HepG2 (cell line): ENCODE measurements around the gene TRMT2A. TPM values are rescaled to one million over a fixed set of nuclear protein-coding genes. Genes with fewer than 3 reads are reported as not detected.

ENCODE experiments used
- ATAC-seq: fragments of 200-7000 bp; cut with Tn5 transposase; 3 replicates; pipeline ENCODE4 v1.9.1; 2020; ENCODE audit warnings: mild to moderate bottlenecking, moderate library complexity
- BruUV-seq: library from RNA; stranded (reverse); fragments of 400-500 nt; replicated peaks from 2 replicates; lab custom pipeline; 2021; lab: Mats Ljungman, UMichigan
- CTCF ChIA-PET: fragments of 300-600 bp; formaldehyde crosslinking; extraction: SDS; loops from one replicate; lab custom pipeline; 2021; ENCODE audit warnings: low total read pairs, inconsistent platforms, low intra/inter-chr PET ratio; lab: Yijun Ruan, JAX
- POLR2A ChIA-PET: fragments of 350-600 bp; sonication (Branson Sonifier 250); formaldehyde crosslinking; loops from one replicate; lab custom pipeline; 2020; ENCODE audit warnings: antibody characterized with exemption, inconsistent platforms; lab: Yijun Ruan, JAX
- DNase-seq: peaks from one replicate; pipeline ENCODE4 v3.0.0-alpha.2; 2015; ENCODE audit warnings: low spot score
- FAIRE-seq: peaks from 3 replicates; lab custom pipeline; 2011; peaks lifted over from hg19 to GRCh38; lab: Jason Lieb, UNC
- H2AFZ ChIP-seq: one replicate; pipeline ENCODE4 v1.6.1; 2011; ENCODE audit warnings: low read length, inconsistent platforms
- H3K27ac ChIP-seq: fragments of 300-600 bp; 3 replicates; pipeline ENCODE4 v1.8.0; 2011; ENCODE audit warnings: mixed run types, mild to moderate bottlenecking, mixed read lengths, low read length, inconsistent platforms; ENCODE audit not compliant: insufficient read depth; ENCODE audit errors: extremely low read length
- H3K27me3 ChIP-seq, 2 experiments: fragments of 200-600 bp in 1 of 2; 2 replicates in 1 of 2; 3 replicates in 1 of 2; pipeline versions ENCODE4 v1.6.0 to v1.8.0; 2011; ENCODE audit warnings: low read length in 2 of 2, mild to moderate bottlenecking in 2 of 2, moderate library complexity in 2 of 2, inconsistent platforms in 1 of 2; ENCODE audit not compliant: insufficient read depth in 2 of 2, control insufficient read depth in 1 of 2
- H3K36me3 ChIP-seq, 2 experiments: fragments of 200-600 bp in 1 of 2; replicated peaks in 1 of 2; 2 replicates in 1 of 2; 3 replicates in 1 of 2; pipeline versions ENCODE4 v1.5.1 to v1.8.0; 2011; ENCODE audit warnings: low read length in 2 of 2, inconsistent platforms in 1 of 2; ENCODE audit not compliant: insufficient read depth in 2 of 2, control insufficient read depth in 1 of 2
- H3K4me1 ChIP-seq: 2 replicates; pipeline ENCODE4 v1.5.1; 2012; ENCODE audit warnings: low read length, inconsistent platforms; ENCODE audit not compliant: insufficient read depth
- H3K4me2 ChIP-seq: 2 replicates; pipeline ENCODE4 v1.6.0; 2011; ENCODE audit warnings: low read depth, low read length, inconsistent platforms
- H3K4me3 ChIP-seq, 3 experiments: fragments of 200-600 bp in 1 of 3; sonication (generic), shearing (Covaris generic) in 1 of 3; replicated peaks in 1 of 3; 2 replicates each; pipeline ENCODE4 v1.5.1; 2011 to 2016; ENCODE audit warnings: low read length in 3 of 3, inconsistent platforms in 2 of 3, low read depth in 2 of 3, mild to moderate bottlenecking in 2 of 3, control low read depth in 1 of 3, mixed read lengths in 1 of 3; ENCODE audit not compliant: insufficient read depth in 1 of 3
- H3K79me2 ChIP-seq: one replicate; pipeline ENCODE4 v1.6.1; 2011; ENCODE audit warnings: low read length, inconsistent platforms; ENCODE audit not compliant: insufficient read depth
- H3K9ac ChIP-seq: 2 replicates; pipeline ENCODE4 v1.6.0; 2011; ENCODE audit warnings: mild to moderate bottlenecking, low read depth, low read length, inconsistent platforms; ENCODE audit not compliant: insufficient read depth
- H3K9me3 ChIP-seq: 2 replicates; pipeline ENCODE4 v1.5.1; 2012; ENCODE audit warnings: mild to moderate bottlenecking, low read length
- H4K20me1 ChIP-seq: 2 replicates; pipeline ENCODE4 v1.6.0; 2011; ENCODE audit warnings: inconsistent platforms, mild to moderate bottlenecking, low read length, moderate library complexity; ENCODE audit not compliant: insufficient read depth
- ETV5 ChIP-seq: IDR thresholded peaks from 2 replicates; pipeline ENCODE4 v1.6.1; 2018; ENCODE audit warnings: missing biosample characterization, missing genetic modification reagents, inconsistent platforms, borderline replicate concordance
- HOXA3 ChIP-seq: sonication (generic); formaldehyde crosslinking; IDR thresholded peaks from 2 replicates; pipeline ENCODE4 v1.5.0; 2020; ENCODE audit warnings: missing genetic modification reagents
- JDP2 ChIP-seq: sonication (generic); formaldehyde crosslinking; IDR thresholded peaks from 2 replicates; pipeline ENCODE4 v1.8.1; 2022; ENCODE audit warnings: missing genetic modification reagents, borderline replicate concordance
- KDM1A ChIP-seq: IDR thresholded peaks from 2 replicates; pipeline ENCODE4 v1.6.1; 2016; ENCODE audit warnings: missing compliant biosample characterization
- PHB2 ChIP-seq: fragments of 450-650 bp; IDR thresholded peaks from 2 replicates; pipeline ENCODE4 v1.6.1; 2018; ENCODE audit not compliant: partially characterized antibody
- PHF20 ChIP-seq: sonication (generic); formaldehyde crosslinking; IDR thresholded peaks from 2 replicates; pipeline ENCODE4 v1.5.0; 2020; ENCODE audit warnings: mild to moderate bottlenecking, missing genetic modification reagents
- SETDB1 ChIP-seq: sonication (generic); formaldehyde crosslinking; IDR thresholded peaks from 2 replicates; pipeline ENCODE4 v1.5.1; 2020; ENCODE audit warnings: missing genetic modification reagents, mild to moderate bottlenecking, borderline replicate concordance
- TBX3 ChIP-seq: fragments of 450-650 bp; IDR thresholded peaks from 2 replicates; pipeline ENCODE4 v1.6.1; 2017; ENCODE audit warnings: antibody characterized with exemption, mild to moderate bottlenecking, inconsistent platforms, borderline replicate concordance
- TCF12 ChIP-seq, 2 experiments: fragments of 450-650 bp in 1 of 2; sonication (generic) in 1 of 2; formaldehyde crosslinking in 1 of 2; IDR thresholded peaks; 2 replicates each; pipeline versions ENCODE4 v1.6.1 to v1.8.0; 2017 to 2022; ENCODE audit warnings: antibody characterized with exemption in 1 of 2, mild to moderate bottlenecking in 1 of 2, missing genetic modification reagents in 1 of 2, moderate library complexity in 1 of 2
- TOE1 ChIP-seq: sonication (generic); formaldehyde crosslinking; IDR thresholded peaks from 2 replicates; pipeline ENCODE4 v1.4.0; 2020; ENCODE audit warnings: mild to moderate bottlenecking, missing genetic modification reagents
- ZFX ChIP-seq: sonication (generic); formaldehyde crosslinking; IDR thresholded peaks from 2 replicates; pipeline ENCODE4 v1.4.0; 2020; ENCODE audit warnings: mild to moderate bottlenecking, low read depth, missing genetic modification reagents, moderate library complexity
- ZNF264 ChIP-seq: sonication (generic); formaldehyde crosslinking; IDR thresholded peaks from 2 replicates; pipeline ENCODE4 v1.4.0; 2020; ENCODE audit warnings: missing genetic modification reagents
- ZNF558 ChIP-seq: sonication (generic); formaldehyde crosslinking; IDR thresholded peaks from 2 replicates; pipeline ENCODE4 v1.9.0; 2022; ENCODE audit warnings: mild to moderate bottlenecking, missing genetic modification reagents, borderline replicate concordance
- ZNF816 ChIP-seq: sonication (generic); formaldehyde crosslinking; IDR thresholded peaks from 2 replicates; pipeline ENCODE4 v1.8.0; 2022; ENCODE audit warnings: missing genetic modification reagents, mild to moderate bottlenecking, borderline replicate concordance
- ZNF878 ChIP-seq: sonication (generic); formaldehyde crosslinking; IDR thresholded peaks from 2 replicates; pipeline ENCODE4 v1.8.1; 2023; ENCODE audit warnings: mild to moderate bottlenecking, missing genetic modification reagents, moderate library complexity
- ZNF891 ChIP-seq: sonication (generic); formaldehyde crosslinking; IDR thresholded peaks from 2 replicates; pipeline ENCODE4 v1.5.0; 2020; ENCODE audit warnings: mild to moderate bottlenecking, missing genetic modification reagents
- WGBS: methylation state at CpG from one replicate; pipeline ENCODE4 v1.1.6; 2017; ENCODE audit warnings: low lambda C conversion rate; 5-methylcytosine and 5-hydroxymethylcytosine counted together
- in situ Hi-C: cut with HindIII; loops from 2 replicates; pipeline ENCODE4 v1.10.0; 2017; ENCODE audit warnings: low pct_unique_long_range_greater_than_20kb; ENCODE audit not compliant: extremely low pct_ligation_motif_present
- intact Hi-C: fragments of 100-400 bp; cut with micrococcal nuclease; formaldehyde crosslinking; loops from one replicate; pipeline ENCODE4 v1.10.0; 2022; ENCODE audit not compliant: unreplicated experiment
- polyA plus RNA-seq, 8 experiments: library from polyadenylated mRNA; depleted of rRNA in 3 of 8; stranded (reverse) in 7 of 8; unstranded in 1 of 8; fragments of >200 nt; fragmentation: Illumina TruSeq in 4 of 8; extraction: Trizol in 4 of 8; gene quantifications; 2 replicates each; pipeline versions ENCODE4 v1.2.1 to v1.2.3, GENCODE V29; 2011 to 2016; ENCODE audit warnings: low read depth in 4 of 8, missing spikeins in 1 of 8, mixed read lengths in 1 of 8; ENCODE audit not compliant: insufficient read depth in 1 of 8
- total RNA-seq, 5 experiments: library from RNA; depleted of rRNA; stranded (reverse); fragments of >200 nt; fragmentation: Illumina TruSeq; extraction: Trizol; gene quantifications; 2 replicates each; pipeline ENCODE4 v1.2.3, GENCODE V29; 2016; ENCODE audit warnings: low read depth in 1 of 5
- TF ChIP-seq, protein P1 (sequence below): sonication (generic); formaldehyde crosslinking; IDR thresholded peaks from 2 replicates; pipeline ENCODE4 v1.8.1; 2022; ENCODE audit warnings: mild to moderate bottlenecking, missing genetic modification reagents
- TF ChIP-seq, protein P2 (sequence below): sonication (generic); formaldehyde crosslinking; IDR thresholded peaks from 2 replicates; pipeline ENCODE4 v1.4.0; 2020; ENCODE audit warnings: missing genetic modification reagents
- TF ChIP-seq, protein P3 (sequence below): IDR thresholded peaks from 2 replicates; pipeline ENCODE4 v1.6.1; 2016; ENCODE audit warnings: control low read depth

TRMT2A gene
- total and polyA plus RNA-seq, 2 of the 13 experiments (the other 11 are each of a cell fraction or from before 2014, with no cell fraction given), result 24.0 to 30.3 TPM

DNA sequence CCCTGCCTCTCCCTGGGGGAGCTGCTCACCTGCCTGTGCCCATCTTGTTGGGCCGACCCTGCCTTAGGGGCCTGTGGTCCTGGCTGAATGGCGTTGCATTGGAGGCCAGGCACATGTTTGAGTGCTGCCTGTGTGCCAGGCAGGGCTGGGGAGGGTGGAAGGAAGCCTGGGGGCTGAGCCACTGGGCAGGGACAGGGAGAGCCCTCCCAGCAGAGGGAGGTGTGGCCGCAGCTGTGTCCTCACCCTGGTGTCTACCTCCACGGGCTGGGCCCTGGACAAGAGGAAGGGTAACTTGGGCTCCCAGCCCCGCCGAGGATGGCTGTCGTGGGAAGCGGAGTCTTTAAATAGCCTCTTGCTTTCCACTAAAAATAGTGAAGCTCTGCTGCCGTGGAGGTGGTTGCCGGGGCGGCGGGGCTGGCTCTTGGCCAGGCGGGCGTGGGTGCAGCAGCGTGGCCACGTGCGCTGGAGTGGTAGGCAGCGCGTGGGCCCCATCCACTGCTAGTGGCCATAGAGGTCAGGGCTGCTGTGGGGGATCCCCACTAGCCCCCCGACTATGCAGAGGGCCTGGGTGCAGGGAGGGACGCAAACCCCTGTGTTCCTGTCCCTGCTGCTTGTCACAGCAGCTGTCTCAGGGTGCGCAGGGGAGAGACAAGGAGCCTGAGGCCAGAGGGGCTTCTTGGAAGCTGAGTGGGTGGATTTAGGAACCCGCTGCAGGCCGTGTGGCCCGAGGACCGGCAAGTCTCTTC lies 20.8 kb upstream of the TRMT2A start:
- TF ChIP-seq TOE1 (CRISPR knock-in tag), result no peak
- no peak for TF ChIP-seq ZNF264
- TF ChIP-seq KDM1A (CRISPR knock-in tag), result no peak
- TF ChIP-seq ZFX (CRISPR knock-in tag), result no peak
- TF ChIP-seq, protein P1, sequence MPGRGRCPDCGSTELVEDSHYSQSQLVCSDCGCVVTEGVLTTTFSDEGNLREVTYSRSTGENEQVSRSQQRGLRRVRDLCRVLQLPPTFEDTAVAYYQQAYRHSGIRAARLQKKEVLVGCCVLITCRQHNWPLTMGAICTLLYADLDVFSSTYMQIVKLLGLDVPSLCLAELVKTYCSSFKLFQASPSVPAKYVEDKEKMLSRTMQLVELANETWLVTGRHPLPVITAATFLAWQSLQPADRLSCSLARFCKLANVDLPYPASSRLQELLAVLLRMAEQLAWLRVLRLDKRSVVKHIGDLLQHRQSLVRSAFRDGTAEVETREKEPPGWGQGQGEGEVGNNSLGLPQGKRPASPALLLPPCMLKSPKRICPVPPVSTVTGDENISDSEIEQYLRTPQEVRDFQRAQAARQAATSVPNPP (CRISPR knock-in tag), result no peak
- no peak for TF ChIP-seq TBX3
- no peak for TF ChIP-seq TCF12 (IDR thresholded peaks at IDR 0.05)
- TF ChIP-seq TCF12 (CRISPR knock-in tag; IDR thresholded peaks at IDR 0.05), result no peak
- TF ChIP-seq PHB2, result no peak
- no peak for TF ChIP-seq HOXA3 (CRISPR knock-in tag)
- TF ChIP-seq PHF20, result no peak
- TF ChIP-seq, protein P2, sequence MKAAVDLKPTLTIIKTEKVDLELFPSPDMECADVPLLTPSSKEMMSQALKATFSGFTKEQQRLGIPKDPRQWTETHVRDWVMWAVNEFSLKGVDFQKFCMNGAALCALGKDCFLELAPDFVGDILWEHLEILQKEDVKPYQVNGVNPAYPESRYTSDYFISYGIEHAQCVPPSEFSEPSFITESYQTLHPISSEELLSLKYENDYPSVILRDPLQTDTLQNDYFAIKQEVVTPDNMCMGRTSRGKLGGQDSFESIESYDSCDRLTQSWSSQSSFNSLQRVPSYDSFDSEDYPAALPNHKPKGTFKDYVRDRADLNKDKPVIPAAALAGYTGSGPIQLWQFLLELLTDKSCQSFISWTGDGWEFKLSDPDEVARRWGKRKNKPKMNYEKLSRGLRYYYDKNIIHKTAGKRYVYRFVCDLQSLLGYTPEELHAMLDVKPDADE, result no peak
- TF ChIP-seq ZNF558 (CRISPR knock-in tag), result no peak
- no peak for TF ChIP-seq ZNF891 (CRISPR knock-in tag)
- TF ChIP-seq SETDB1 (CRISPR knock-in tag), result no peak
- TF ChIP-seq ZNF816 (CRISPR knock-in tag), result no peak
- no peak for TF ChIP-seq ETV5 (CRISPR knock-in tag)
- no peak for TF ChIP-seq JDP2 (CRISPR knock-in tag)
- TF ChIP-seq ZNF878, result no peak
- TF ChIP-seq, protein P3, sequence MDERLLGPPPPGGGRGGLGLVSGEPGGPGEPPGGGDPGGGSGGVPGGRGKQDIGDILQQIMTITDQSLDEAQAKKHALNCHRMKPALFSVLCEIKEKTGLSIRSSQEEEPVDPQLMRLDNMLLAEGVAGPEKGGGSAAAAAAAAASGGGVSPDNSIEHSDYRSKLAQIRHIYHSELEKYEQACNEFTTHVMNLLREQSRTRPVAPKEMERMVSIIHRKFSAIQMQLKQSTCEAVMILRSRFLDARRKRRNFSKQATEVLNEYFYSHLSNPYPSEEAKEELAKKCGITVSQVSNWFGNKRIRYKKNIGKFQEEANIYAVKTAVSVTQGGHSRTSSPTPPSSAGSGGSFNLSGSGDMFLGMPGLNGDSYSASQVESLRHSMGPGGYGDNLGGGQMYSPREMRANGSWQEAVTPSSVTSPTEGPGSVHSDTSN (CRISPR knock-in tag), result no peak
- FAIRE-seq (no peak), DNase-seq (no peak), ATAC-seq (no peak)
- no peak overlapping the region for H3K9ac ChIP-seq
- H3K36me3 ChIP-seq, result peaks cover 1 to 5% of the 10 kb centered on the region in 2 experiments; a peak in 2 of 5 replicates
- 95% methylated on average over 23 of the region's 26 CpGs for WGBS
- BruUV-seq, result no TSS peak
- intact Hi-C loops, result no loop called here
- H3K4me2 ChIP-seq, result no peak overlapping the region
- peaks cover 12% of the 10 kb centered on the region for H3K79me2 ChIP-seq
- H3K4me1 ChIP-seq, result peaks cover 6% of the 10 kb centered on the region; the same call in 1 of the 2 replicates
- no peaks in the 10 kb centered on the region for H3K27me3 ChIP-seq
- H3K9me3 ChIP-seq, result no peaks in the 10 kb centered on the region
- in situ Hi-C loops, result no loop called here
- 0 out of 2 replicates have a peak, but pooled peaks cover 6% of the 10 kb centered on the region for H4K20me1 ChIP-seq
- POLR2A ChIA-PET, result no interaction called here
- no peak overlapping the region for H2AFZ ChIP-seq
- no peak overlapping the region for H3K4me3 ChIP-seq
- CTCF ChIA-PET, result no interaction called here
- H3K27ac ChIP-seq, result no peak overlapping the region
